AG04449 (cell line): Measurements from ENCODE around the gene HSCB.
"Not testable (repeated sequence)": the region's sequence is repeated elsewhere in the genome, so short reads cannot be mapped to it uniquely, and the experiment has no call there.

Source experiments
- CTCF ChIA-PET: fragments of 350-600 bp; formaldehyde crosslinking; extraction: SDS; loops from one replicate; lab custom pipeline; 2021; ENCODE audit warnings: antibody characterized with exemption; lab: Yijun Ruan, JAX
- POLR2A ChIA-PET: fragments of 400-600, 350-600 bp; formaldehyde crosslinking; extraction: SDS; loops from one replicate; lab custom pipeline; 2020; ENCODE audit warnings: antibody characterized with exemption, inconsistent platforms; lab: Yijun Ruan, JAX
- DNase-seq: peaks from one replicate; pipeline ENCODE4 v3.0.0-alpha.2; 2010; ENCODE audit warnings: low read depth, low spot score
- H3K4me3 ChIP-seq: 2 replicates; pipeline ENCODE4 v1.5.1; 2011; ENCODE audit warnings: low read depth, mild to moderate bottlenecking, control low read depth, low read length
- TF ChIP-seq, protein P1 (sequence below): IDR thresholded peaks from one replicate; pipeline ENCODE4 v1.5.1; 2011; ENCODE audit warnings: mild to moderate bottlenecking, moderate library complexity, low read length, control low read depth, inconsistent platforms; ENCODE audit not compliant: insufficient read depth; ENCODE audit errors: missing control alignments

Gene HSCB

DNA sequence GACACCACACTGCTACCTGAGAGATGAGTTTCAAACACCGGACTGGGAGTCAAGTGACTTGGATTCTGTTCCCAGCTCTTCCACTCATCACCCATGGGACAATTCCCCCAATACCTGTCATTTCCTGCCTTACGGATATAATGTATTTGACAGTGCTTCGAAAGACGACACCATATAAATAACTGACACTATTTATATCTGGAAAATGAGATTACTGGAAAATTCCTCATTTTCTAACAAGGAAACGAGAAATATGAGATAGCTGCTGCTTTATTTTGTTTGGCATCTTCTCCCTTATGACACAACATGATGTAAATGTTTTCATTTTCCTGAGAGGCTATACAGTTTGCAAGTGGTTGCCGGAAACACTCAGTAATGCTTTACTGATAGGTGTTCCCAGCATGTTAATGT, 8.6 kb downstream of the HSCB start:
- CTCF ChIA-PET = interaction anchor here (1.1 to 1.8 kb wide), 2 partner anchors 24 to 150 kb away, joined by 5 to 6 read pairs; no protein-coding TSS in a partner anchor
- DNase-seq = peak; percentile 55
- POLR2A ChIA-PET = no interaction called here
- H3K4me3 ChIP-seq = no peak overlapping the region
- TF ChIP-seq, protein P1, sequence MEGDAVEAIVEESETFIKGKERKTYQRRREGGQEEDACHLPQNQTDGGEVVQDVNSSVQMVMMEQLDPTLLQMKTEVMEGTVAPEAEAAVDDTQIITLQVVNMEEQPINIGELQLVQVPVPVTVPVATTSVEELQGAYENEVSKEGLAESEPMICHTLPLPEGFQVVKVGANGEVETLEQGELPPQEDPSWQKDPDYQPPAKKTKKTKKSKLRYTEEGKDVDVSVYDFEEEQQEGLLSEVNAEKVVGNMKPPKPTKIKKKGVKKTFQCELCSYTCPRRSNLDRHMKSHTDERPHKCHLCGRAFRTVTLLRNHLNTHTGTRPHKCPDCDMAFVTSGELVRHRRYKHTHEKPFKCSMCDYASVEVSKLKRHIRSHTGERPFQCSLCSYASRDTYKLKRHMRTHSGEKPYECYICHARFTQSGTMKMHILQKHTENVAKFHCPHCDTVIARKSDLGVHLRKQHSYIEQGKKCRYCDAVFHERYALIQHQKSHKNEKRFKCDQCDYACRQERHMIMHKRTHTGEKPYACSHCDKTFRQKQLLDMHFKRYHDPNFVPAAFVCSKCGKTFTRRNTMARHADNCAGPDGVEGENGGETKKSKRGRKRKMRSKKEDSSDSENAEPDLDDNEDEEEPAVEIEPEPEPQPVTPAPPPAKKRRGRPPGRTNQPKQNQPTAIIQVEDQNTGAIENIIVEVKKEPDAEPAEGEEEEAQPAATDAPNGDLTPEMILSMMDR = no peak

DNA sequence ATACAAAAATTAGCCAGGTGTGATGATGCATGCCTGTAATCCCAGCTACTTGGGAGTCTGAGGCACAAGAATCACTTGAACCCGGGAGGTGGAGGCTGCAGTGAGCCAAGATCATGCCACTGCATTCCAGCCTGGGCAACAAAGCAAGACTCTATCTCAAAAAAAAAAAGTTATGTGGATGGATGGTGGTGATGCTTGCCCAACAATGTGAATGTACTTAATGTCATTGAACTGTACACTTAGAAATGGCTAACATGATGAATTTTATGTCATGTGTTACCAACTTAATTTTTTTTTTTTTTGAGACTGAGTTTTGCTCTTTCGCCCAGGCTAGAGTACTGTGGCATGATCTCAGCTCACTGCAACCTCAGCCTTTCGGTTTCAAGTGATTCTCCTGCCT, 12.7 kb downstream of the HSCB start:
- CTCF ChIA-PET = interaction anchor here (1.9 kb wide), 1 partner anchor 76 kb away, joined by 6 read pairs; no protein-coding TSS in a partner anchor
- DNase-seq, H3K4me3 ChIP-seq, POLR2A ChIA-PET: not testable (repeated sequence)

DNA sequence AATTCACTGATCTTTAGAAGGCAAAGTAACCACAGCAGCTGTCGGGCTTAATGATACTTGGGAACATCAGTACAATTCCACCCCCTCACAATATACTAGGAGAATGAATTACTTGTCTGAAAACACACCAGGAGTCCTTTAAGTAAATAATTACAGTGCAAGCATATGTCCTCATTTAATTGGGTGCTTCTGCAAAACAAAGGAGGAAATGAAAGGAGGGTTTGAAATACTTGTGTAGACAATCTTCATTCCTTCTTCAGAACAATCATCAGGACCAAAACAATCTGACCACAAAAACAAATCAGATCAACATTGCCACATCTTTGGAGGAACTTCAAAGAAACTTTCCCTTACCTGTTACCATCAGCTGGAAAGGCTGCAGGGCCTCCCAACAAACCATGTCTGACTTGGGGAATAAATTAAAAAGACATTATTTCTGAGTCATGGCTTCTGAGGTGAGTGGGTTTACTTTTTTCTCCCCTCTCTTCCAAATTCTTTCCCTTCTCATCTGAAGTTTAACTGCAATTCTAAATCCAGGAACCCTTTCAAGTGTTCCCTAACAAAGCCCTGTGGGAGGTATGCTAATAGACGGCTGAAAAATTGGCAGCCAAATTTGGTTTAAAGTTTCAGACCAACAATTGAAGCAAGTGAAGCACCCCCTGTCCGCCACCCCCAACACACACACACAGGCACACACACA, 18.2 kb downstream of the HSCB start:
- POLR2A ChIA-PET = no interaction called here
- H3K4me3 ChIP-seq = no peak overlapping the region
- TF ChIP-seq, protein P1 = no peak
- no peak for DNase-seq
- CTCF ChIA-PET = interaction anchor here (1.0 to 2.1 kb wide), 2 partner anchors 13 to 44 kb away, joined by 3 to 8 read pairs; partner anchors contain the start of gene CCDC117

DNA sequence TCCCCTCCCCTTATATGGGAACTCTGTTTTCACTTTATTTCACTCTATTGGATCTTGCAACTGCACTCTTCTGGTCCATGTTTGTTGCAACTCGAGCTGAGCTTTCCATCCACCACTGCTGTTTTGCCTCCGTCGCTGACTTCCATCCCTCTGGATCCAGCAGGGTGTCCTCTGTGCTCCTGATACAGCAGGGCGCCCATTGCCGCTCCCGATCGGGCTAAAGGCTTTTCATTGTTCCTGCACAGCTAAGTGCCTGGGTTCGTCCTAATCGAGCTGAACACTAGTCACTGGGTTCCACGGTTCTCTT, 19.6 kb downstream of the HSCB start:
- H3K4me3 ChIP-seq = no peak overlapping the region
- ChIA-PET POLR2A (no interaction called here), CTCF (no interaction called here)
- TF ChIP-seq, protein P1 = no peak
- DNase-seq = no peak

DNA sequence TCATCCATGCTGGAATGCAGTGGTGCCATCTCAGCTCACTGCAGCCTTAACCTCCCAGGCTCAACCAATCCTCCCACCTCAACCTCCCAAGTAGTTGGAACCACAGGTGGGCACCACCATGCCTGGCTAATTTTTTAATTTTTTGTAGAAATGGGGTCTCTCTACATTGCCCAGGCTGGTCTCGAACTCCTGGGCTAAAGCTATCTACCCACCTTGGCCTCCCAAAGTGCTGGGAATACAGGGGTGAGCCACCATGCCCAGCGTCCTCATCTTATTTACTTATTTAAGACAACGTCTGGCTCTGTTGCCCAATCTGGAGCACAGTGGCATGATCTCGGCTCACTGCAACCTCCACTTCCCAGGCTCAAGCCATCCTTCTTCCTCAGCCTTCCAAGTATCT, 20.2 kb downstream of the HSCB start:
- CTCF ChIA-PET, H3K4me3 ChIP-seq, POLR2A ChIA-PET, DNase-seq: not testable (repeated sequence)

DNA sequence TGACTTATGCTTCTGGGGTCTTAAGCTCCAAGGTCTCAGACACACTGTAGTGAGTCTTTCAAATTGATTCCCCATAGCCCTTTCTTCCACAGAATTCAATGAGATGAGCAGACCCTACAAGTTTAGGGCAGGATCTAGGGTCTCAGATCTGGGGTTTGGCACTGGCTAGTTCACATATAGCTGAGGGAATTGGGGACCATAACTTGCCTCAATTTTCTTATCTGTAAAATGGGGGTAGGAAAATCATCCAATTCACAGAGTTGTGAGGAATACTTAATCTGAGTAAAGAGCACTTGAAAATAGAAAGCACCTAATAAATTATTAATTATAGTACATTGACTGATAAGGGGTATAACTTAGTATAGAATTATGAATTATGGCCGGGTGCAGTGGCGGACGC, 24.8 kb downstream of the HSCB start:
- TF ChIP-seq, protein P1 = no peak
- ChIA-PET CTCF (no interaction called here), POLR2A (interaction anchor here (0.6 kb wide), 1 partner anchor 293 kb away, joined by 3 read pairs; no protein-coding TSS in a partner anchor)
- no peak overlapping the region for H3K4me3 ChIP-seq
- DNase-seq = no peak

DNA sequence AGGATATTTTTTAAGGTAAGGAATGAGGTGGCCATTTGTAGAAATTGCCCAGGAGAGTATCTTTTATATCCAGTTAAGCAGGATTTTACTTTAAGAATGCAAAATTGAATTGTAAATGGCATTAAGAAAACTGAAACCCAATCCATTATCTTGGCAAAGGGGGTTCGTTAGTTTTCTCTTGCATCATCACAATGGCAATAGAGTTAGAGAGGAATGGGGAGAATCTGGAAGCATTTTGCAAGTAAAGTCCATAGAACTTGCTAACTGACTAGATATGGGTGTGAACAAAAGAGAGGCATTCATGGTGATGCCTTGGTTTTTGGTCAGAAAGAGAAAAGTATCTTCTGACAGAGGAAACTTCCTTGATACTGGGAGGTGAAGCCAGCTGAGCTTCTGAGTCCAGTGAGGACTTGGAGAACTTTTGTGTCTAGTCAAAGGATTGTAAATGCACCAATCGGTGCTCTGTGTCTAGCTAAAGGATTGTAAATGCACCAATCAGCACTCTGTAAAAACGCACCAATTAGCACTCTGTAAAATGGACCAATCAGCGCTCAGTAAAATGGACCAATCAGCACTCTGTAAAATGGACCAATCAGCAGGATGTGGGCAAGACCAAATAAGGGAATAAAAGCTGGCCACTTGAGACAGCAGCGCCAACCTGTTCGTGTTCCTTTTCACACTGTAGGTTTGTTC, 27.0 kb downstream of the HSCB start:
- CTCF ChIA-PET = no interaction called here
- H3K4me3 ChIP-seq = no peak overlapping the region
- no peak for DNase-seq
- POLR2A ChIA-PET = no interaction called here
- TF ChIP-seq, protein P1 = no peak
